Mononuclear cell (primary cell): Measurements from ENCODE around the gene CD200R1. TPM values are rescaled to one million over a fixed set of nuclear protein-coding genes. Genes with fewer than 3 reads are reported as not detected.

Experiments used
- H3K27me3 ChIP-seq: 2 replicates; pipeline ENCODE4 v1.6.0; 2011; ENCODE audit warnings: low read length, control low read depth; ENCODE audit not compliant: insufficient read depth
- H3K4me1 ChIP-seq: 2 replicates; pipeline ENCODE4 v1.5.1; 2011; ENCODE audit warnings: mild to moderate bottlenecking, low read length, control low read depth; ENCODE audit not compliant: insufficient read depth
- H3K4me3 ChIP-seq: 2 replicates; pipeline ENCODE4 v1.5.1; 2011; ENCODE audit warnings: mild to moderate bottlenecking, low read length, moderate library complexity
- H3K9me3 ChIP-seq: 2 replicates; pipeline ENCODE4 v1.5.1; 2011; ENCODE audit warnings: low read depth, mild to moderate bottlenecking, control low read depth, low read length
- total RNA-seq: library from RNA; depleted of rRNA; stranded (reverse); fragments of >200 nt; gene quantifications from one replicate; pipeline ENCODE4 v1.2.3, GENCODE V29; 2012

Gene CD200R1
- total RNA-seq = 5.1 TPM

GRCh38 chr3:112974894-112975293 is at the start of gene CD200R1:
Gene CD200R1 (minus strand): TSS chr3:112975103. CDS start chr3:112974857, 246 bp downstream.
- H3K4me1 ChIP-seq = peaks cover 49% of the 10 kb centered on the region
- H3K9me3 ChIP-seq = no peaks in the 10 kb centered on the region
- H3K4me3 ChIP-seq = peak within 1 kb of the TSS; percentile 42
- no peaks in the 10 kb centered on the region for H3K27me3 ChIP-seq

- Histone ChIP-seq H3K9me3 (no peaks in the 10 kb centered on the region), H3K27me3 (no peaks in the 10 kb centered on the region), H3K4me1 (peaks cover 19% of the 10 kb centered on the region), H3K4me3 (no peak overlapping the region)
These were observed 46.6 kb upstream of the CD200R1 start for GRCh38 chr3:113021471-113021870.

- Histone ChIP-seq H3K9me3 (no peaks in the 10 kb centered on the region), H3K4me1 (peaks cover 23% of the 10 kb centered on the region), H3K4me3 (peak overlapping the region; percentile 69), H3K27me3 (no peaks in the 10 kb centered on the region)
These were observed 44.6 kb upstream of the CD200R1 start for GRCh38 chr3:113019182-113020137.

GRCh38 chr3:113018536-113019181 is 43.8 kb upstream of the CD200R1 start:
- H3K4me1 ChIP-seq = peaks cover 23% of the 10 kb centered on the region
- H3K27me3 ChIP-seq = no peaks in the 10 kb centered on the region
- H3K9me3 ChIP-seq = no peaks in the 10 kb centered on the region
- peak overlapping the region; percentile 69 for H3K4me3 ChIP-seq

GRCh38 chr3:113013593-113013992 is 38.7 kb upstream of the CD200R1 start:
- no peaks in the 10 kb centered on the region for H3K27me3 ChIP-seq
- no peak overlapping the region for H3K4me3 ChIP-seq
- no peaks in the 10 kb centered on the region for H3K9me3 ChIP-seq
- H3K4me1 ChIP-seq = peaks cover 12% of the 10 kb centered on the region

- Histone ChIP-seq H3K27me3 (no peaks in the 10 kb centered on the region), H3K4me3 (no peak overlapping the region), H3K9me3 (no peaks in the 10 kb centered on the region), H3K4me1 (peaks cover under 1% of the 10 kb centered on the region)
These were observed 33.2 kb upstream of the CD200R1 start for GRCh38 chr3:113008117-113008516.

- H3K4me3 ChIP-seq = no peak overlapping the region
- peaks cover 9% of the 10 kb centered on the region for H3K4me1 ChIP-seq
- H3K27me3 ChIP-seq = no peaks in the 10 kb centered on the region
- no peaks in the 10 kb centered on the region for H3K9me3 ChIP-seq
These were observed 31.6 kb upstream of the CD200R1 start for GRCh38 chr3:113006359-113007056.

GRCh38 chr3:113005611-113006010 is 30.7 kb upstream of the CD200R1 start:
- Histone ChIP-seq H3K4me3 (no peak overlapping the region), H3K4me1 (peaks cover 9% of the 10 kb centered on the region), H3K27me3 (no peaks in the 10 kb centered on the region), H3K9me3 (no peaks in the 10 kb centered on the region)

- Histone ChIP-seq H3K27me3 (no peaks in the 10 kb centered on the region), H3K9me3 (no peaks in the 10 kb centered on the region), H3K4me3 (no peak overlapping the region), H3K4me1 (peaks cover 9% of the 10 kb centered on the region)
These were observed 27.8 kb upstream of the CD200R1 start for GRCh38 chr3:113002679-113003078.

GRCh38 chr3:113002037-113002436 is 27.1 kb upstream of the CD200R1 start:
- H3K4me1 ChIP-seq = peaks cover 9% of the 10 kb centered on the region
- H3K4me3 ChIP-seq = no peak overlapping the region
- no peaks in the 10 kb centered on the region for H3K9me3 ChIP-seq
- H3K27me3 ChIP-seq = no peaks in the 10 kb centered on the region

- Histone ChIP-seq H3K4me1 (peaks cover 9% of the 10 kb centered on the region), H3K4me3 (no peak overlapping the region), H3K27me3 (no peaks in the 10 kb centered on the region), H3K9me3 (no peaks in the 10 kb centered on the region)
These were observed 25.8 kb upstream of the CD200R1 start for GRCh38 chr3:113000691-113001090.

GRCh38 chr3:112995800-112996199 is 20.9 kb upstream of the CD200R1 start:
- H3K27me3 ChIP-seq = no peaks in the 10 kb centered on the region
- no peaks in the 10 kb centered on the region for H3K9me3 ChIP-seq
- H3K4me3 ChIP-seq = no peak overlapping the region
- peaks cover 7% of the 10 kb centered on the region for H3K4me1 ChIP-seq

- no peaks in the 10 kb centered on the region for H3K9me3 ChIP-seq
These were observed 16.0 kb upstream of the CD200R1 start, which contains the start of gene GTPBP8 for GRCh38 chr3:112990672-112991602. Gene GTPBP8 (plus strand): TSS chr3:112990984. CDS start chr3:112991000, 16 bp downstream.

GRCh38 chr3:112987710-112988334 is 12.9 kb upstream of the CD200R1 start:
- peaks cover 24% of the 10 kb centered on the region for H3K4me1 ChIP-seq
- no peak overlapping the region for H3K4me3 ChIP-seq
- no peaks in the 10 kb centered on the region for H3K9me3 ChIP-seq
- no peaks in the 10 kb centered on the region for H3K27me3 ChIP-seq

More at GRCh38 chr3:112990672-112991602, 16.0 kb upstream of the CD200R1 start, which contains the start of gene GTPBP8:
- Histone ChIP-seq H3K4me3 (peak within 1 kb of the TSS; percentile 73), H3K4me1 (peaks cover 12% of the 10 kb centered on the region), H3K27me3 (no peaks in the 10 kb centered on the region)
